VCaP (cell line): Measurements from ENCODE around the gene RBP3.

ENCODE experiments used
- H3K27ac ChIP-seq: fragments of 450-650 bp; 2 replicates; pipeline ENCODE4 v1.5.1; 2017
- CTCF ChIP-seq: fragments of 450-650 bp; conservative IDR thresholded peaks from 2 replicates; pipeline ENCODE4 v1.5.1; 2017; ENCODE audit warnings: mild to moderate bottlenecking, moderate library complexity

The RBP3 gene

DNA sequence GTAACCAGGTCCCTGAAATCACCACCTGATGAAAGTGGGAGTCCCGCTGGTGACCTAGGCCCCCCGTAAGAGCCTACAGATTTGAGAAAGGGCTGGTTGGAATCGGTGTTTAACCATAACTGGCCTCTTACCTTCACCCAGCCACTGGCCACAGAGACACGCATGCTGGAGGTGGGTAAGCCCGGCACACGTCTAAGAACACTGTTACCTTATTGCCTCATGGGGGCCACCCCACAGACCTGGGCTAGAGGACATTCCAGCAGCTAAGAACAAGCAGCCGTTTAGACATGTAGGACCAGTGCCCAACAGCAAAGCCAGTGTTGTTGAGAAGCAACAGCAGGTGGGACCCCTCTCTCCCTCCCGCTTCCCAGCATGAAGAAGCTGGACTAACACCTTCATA is 28.4 kb upstream of the RBP3 start:
- TF ChIP-seq CTCF = no peak

DNA sequence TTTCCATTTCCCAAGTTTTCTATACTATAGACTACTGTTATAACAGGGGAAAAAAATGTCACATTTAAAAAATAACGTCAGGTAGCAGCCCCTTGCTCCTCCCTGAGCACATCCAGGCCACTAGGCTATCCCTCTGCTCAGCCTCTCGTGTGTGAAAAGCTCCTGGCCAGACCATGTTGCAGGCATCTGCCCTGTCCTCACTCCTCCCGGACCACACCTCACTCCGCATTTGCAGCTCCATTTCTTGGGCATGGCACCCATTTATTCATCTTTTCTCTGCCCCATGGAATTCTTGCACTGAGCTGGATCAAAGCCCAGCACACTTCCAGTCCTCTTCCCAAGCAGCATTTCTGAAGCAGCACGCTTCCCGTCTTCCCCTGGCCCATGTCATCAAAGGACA is 27.4 kb upstream of the RBP3 start:
- no peak overlapping the region for H3K27ac ChIP-seq
- no peak for TF ChIP-seq CTCF

More for the DNA sequence above, 28.4 kb upstream of the RBP3 start:
- no peak overlapping the region for H3K27ac ChIP-seq

- TF ChIP-seq CTCF = no peak
- H3K27ac ChIP-seq = no peak overlapping the region
These were observed 26.5 kb upstream of the RBP3 start for GRCh38 chr10:47321521-47322195.

DNA sequence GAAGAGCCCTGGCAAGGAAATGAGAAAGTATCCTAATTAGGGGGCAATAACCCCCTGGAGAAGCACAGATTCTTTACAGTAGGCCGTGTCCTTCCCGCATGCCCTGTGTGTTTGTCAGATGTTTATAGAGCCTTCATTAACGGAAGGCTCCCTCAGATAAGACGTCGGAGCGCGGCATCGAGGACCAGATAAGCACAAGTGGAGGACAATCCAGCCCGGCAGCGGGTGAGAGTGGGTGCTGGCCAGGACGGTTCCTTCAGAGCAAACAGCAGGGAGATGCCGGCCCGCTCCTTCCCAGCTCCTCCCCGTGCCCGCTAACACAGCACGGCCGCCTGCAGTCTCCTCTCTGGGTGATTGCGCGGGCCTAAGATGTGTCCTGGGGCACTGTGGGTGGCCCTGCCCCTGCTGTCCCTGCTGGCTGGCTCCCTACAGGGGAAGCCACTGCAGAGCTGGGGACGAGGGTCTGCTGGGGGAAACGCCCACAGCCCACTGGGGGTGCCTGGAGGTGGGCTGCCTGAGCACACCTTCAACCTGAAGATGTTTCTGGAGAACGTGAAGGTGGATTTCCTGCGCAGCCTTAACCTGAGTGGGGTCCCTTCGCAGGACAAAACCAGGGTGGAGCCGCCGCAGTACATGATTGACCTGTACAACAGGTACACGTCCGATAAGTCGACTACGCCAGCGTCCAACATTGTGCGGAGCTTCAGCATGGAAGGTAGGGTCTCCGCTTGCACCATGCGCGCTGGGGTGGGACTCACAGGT is 25.7 kb upstream of the RBP3 start, which contains the start of gene GDF2:
Gene GDF2, plus strand, starts transcription at position 155 of the 762 bp plus-strand sequence. Its CDS starts 215 bp downstream, at position 370.
- TF ChIP-seq CTCF = no peak
- H3K27ac ChIP-seq = no peak within 1 kb of the TSS

DNA sequence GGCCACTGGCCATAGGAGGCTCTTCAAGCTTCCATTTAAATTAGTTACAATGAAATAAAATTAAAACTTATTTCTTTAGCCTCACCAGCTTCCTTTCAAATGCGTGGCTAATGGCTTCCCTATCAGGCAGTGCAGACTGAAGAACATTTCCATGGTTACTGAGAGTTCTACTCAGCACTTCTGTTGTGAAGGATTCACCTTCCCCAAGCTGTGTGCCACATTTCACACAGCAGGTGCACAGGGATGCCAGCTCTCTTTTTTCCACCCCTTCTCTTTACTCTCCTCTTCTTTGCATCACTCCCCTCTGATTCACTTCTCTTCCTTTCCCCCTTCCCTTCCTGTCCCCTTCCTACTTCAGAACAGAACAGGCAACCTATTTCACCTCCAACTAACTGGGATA is 25.1 kb upstream of the RBP3 start:
- TF ChIP-seq CTCF = no peak
- H3K27ac ChIP-seq = no peak overlapping the region

DNA sequence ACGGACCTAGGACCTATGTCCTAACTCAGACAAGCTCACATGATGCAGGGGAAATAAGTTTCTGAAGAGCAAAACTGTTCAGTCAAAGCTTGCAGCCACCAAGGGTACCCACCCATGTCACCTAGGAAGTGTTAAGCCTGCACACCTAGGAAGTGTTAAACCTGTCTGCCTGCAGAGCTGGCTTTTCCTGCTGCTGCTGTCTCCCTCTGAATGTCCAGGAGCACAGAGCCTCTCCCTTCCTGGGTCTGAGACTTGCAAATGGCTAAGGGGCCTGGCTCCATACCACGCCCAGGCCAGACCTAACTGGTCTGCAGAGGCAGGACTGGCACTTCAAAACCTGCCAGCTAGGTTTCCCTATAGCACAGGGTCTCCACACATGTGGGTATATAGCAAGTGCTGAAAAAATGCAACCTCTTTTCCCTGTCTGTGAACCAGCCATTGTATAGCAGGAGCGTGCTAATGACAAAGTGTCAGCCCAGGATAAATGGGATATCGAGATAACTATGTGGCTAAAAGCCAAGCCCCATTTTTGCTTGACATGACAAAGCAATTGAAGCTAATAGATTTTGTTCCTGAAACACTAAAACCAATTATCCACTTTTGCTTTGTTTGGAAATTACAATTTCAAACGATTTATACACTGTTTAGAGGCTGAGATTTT is 24.4 kb upstream of the RBP3 start:
- no peak for TF ChIP-seq CTCF
- no peak overlapping the region for H3K27ac ChIP-seq
